Right ventricle myocardium superior (tissue), 1 donor: ENCODE results near the gene CCNK. TPM values are rescaled to one million over a fixed set of nuclear protein-coding genes. Genes with fewer than 3 reads are reported as not detected.

ENCODE experiments used
- ATAC-seq: fragments of 200-7000 bp; cut with Tn5 transposase; one replicate; pipeline ENCODE4 v1.9.1; 2020; ENCODE audit warnings: mild to moderate bottlenecking; ENCODE audit not compliant: poor library complexity
- DNase-seq: peaks from one replicate; pipeline ENCODE4 v3.0.0-alpha.2; 2020
- intact Hi-C: fragments of 100-400 bp; cut with DNase I; formaldehyde crosslinking; loops from one replicate; pipeline ENCODE4 v1.11.2; 2022
- total RNA-seq: library from RNA; stranded (reverse); fragmentation: NEBNext Ultra II Directional; extraction: Animal tissue kit (Norgen Biotek cat#: 25700); gene quantifications from one replicate; pipeline ENCODE4 v1.2.1, GENCODE V29; 2021
- donor health status: DM: no; HTN: yes; CAD: no; lungs with severe emphysema.

Gene CCNK
- total RNA-seq, 1 donor from 2014 or later, result 31.9 TPM

GRCh38 chr14:99560403-99560802 is 79.2 kb downstream of the CCNK start:
- intact Hi-C loops, result loop anchor here (5.0 kb wide), 1 partner anchor 42 kb away; the partner anchor contains the start of gene CCDC85C
- ATAC-seq (no peak), DNase-seq (no peak)

GRCh38 chr14:99560922-99561683 is 79.9 kb downstream of the CCNK start:
- ATAC-seq (peak; percentile 66), DNase-seq (peak; percentile 73)
- intact Hi-C loops, result loop anchor here (5.0 kb wide), 1 partner anchor 41 kb away; the partner anchor contains the start of gene CCDC85C

GRCh38 chr14:99561864-99562263 is 80.7 kb downstream of the CCNK start:
- DNase-seq (no peak), ATAC-seq (no peak)
- intact Hi-C loops, result loop anchor here (5.0 kb wide), 1 partner anchor 40 kb away; the partner anchor contains the start of gene CCDC85C

Other genes starting within 250 kb of the CCNK start
- gene BCL11B, start 209.2 kb upstream of the CCNK start, total RNA-seq, result 0.08 TPM
- 92.5 TPM for gene SETD3, start 550 bp upstream of the CCNK start, total RNA-seq
- gene CCDC85C, start 122.8 kb downstream of the CCNK start, total RNA-seq, result 46.6 TPM
- 1.6 TPM for gene HHIPL1, start 163.7 kb downstream of the CCNK start, total RNA-seq
- gene CYP46A1, start 202.9 kb downstream of the CCNK start, total RNA-seq, result 3.0 TPM